22Rv1 (cell line): Measurements from ENCODE around the gene WWOX.

Experiments
- H3K27ac ChIP-seq: fragments of 450-650 bp; 2 replicates; pipeline ENCODE4 v1.5.1; 2017
- ZFX ChIP-seq: fragments of 450-650 bp; IDR thresholded peaks from 2 replicates; pipeline ENCODE4 v1.6.1; 2017; ENCODE audit warnings: antibody characterized with exemption, borderline replicate concordance
- TF ChIP-seq, protein P1 (sequence below): fragments of 450-650 bp; IDR thresholded peaks from 2 replicates; pipeline ENCODE4 v1.5.1; 2017; ENCODE audit warnings: mild to moderate bottlenecking

WWOX gene

DNA sequence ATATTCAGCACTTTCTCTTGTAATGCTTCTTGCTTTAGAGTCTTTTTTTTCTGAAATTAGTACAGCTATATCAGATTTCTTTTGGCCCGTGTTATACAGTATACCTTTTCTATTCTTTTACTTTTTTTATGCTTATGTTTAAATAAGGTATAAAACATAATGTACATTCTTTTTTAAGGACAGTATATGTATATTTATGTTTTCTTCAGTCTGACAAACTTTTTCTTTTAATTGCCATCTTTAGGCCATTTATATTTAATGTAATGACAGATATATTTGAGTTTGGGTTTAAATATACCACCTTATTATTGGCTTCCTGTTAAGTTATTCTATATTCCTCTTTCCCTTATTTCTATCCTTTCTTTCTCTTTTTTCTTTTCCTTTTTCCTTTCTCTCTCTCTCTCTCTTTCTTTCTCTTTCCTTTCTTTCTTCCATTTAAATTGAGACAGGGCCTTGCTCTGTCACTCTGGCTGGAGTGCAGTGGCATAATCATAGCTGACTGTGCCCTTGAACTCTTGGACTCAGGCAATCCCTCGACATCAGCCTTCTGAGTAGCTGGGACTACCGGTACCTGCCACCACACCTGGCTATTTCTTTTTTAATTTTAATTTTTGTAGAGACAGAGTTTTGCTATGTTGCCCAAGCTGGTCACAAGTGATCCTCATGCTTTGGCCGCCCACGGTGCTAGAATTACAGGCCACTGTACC lies 61.7 kb downstream of the WWOX start:
- H3K27ac ChIP-seq, result no peak overlapping the region
- TF ChIP-seq ZFX, result no peak
- TF ChIP-seq, protein P1, sequence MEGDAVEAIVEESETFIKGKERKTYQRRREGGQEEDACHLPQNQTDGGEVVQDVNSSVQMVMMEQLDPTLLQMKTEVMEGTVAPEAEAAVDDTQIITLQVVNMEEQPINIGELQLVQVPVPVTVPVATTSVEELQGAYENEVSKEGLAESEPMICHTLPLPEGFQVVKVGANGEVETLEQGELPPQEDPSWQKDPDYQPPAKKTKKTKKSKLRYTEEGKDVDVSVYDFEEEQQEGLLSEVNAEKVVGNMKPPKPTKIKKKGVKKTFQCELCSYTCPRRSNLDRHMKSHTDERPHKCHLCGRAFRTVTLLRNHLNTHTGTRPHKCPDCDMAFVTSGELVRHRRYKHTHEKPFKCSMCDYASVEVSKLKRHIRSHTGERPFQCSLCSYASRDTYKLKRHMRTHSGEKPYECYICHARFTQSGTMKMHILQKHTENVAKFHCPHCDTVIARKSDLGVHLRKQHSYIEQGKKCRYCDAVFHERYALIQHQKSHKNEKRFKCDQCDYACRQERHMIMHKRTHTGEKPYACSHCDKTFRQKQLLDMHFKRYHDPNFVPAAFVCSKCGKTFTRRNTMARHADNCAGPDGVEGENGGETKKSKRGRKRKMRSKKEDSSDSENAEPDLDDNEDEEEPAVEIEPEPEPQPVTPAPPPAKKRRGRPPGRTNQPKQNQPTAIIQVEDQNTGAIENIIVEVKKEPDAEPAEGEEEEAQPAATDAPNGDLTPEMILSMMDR, result no peak

DNA sequence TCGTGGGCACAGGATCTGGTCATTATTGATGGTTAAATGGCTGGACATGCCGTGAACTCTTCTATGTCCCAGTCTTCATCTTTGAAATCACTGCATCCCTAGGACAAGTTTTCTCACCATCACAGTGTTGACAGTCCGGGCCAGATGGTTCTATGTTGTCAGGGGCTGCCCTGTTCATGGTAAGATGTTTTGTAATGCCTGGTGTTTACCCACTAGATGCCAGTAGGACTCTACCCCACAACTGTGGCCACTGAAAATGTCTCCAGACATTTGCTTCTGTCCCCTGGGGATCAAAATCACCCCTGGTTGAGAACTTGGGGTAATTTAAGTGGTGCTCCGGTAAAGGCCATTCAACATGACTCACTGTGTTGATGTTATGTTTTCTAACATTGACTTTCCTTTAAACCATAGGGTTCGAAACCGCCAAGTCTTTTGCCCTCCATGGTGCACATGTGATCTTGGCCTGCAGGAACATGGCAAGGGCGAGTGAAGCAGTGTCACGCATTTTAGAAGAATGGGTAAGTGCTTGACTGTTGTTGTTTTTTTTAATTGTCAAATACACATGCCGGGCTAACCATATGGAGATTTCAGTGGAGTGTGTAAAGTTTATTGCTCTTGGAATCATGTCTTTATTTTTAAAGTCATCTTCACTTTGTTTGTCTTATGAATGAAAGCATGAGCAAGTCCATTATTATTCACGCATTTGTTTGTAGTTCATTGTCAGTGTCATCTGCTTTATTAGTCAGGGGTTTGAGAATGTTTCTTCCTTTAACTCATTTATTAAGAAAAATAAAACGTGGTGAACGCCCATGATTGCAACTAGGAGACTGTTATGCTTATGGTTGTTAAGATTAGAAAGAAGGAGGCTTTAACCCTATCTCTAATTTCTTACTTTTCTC lies 64.6 kb downstream of the WWOX start:
- no peak for TF ChIP-seq ZFX
- TF ChIP-seq, protein P1, result no peak
- H3K27ac ChIP-seq, result no peak overlapping the region

DNA sequence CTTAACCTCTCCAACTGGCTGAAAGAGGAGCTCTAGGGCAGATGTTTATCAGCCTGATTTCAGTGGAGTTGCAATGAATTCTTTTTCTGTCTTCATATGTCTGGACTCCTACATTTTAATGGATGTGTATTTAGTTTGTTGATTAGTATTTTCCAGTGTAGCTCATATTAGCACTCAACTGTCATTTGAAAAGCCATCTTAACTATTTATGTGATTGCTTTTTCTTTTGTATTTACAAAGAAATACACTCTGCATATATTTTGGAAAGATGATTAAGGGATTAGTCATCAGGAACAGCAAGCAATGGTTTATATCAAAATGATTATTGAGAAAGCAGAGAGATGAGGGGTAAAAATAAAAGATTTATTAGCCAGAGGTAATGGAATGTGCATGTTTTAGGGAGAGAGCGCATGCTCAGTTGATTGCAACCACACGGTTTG lies 71.1 kb downstream of the WWOX start:
- TF ChIP-seq ZFX, result no peak
- TF ChIP-seq, protein P1, result no peak
- no peak overlapping the region for H3K27ac ChIP-seq

DNA sequence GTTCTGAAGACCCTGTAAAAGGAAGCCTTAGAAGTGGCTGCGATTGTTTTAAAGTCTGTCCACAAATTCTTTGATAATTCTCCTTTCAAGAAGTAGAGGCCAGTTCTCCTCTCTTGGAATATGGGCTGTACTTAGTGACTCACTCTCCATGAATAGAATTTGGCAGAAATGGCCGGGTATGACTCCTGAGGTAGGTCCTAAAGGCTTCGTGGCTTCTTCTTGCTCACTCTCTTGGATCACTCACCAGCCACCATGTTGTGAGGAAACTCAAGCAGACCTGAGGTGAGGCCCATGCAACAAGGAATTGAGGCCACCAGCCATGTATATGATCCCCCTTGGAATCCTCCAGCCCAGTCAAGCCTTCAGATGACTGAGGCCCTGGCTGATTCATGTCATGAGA lies 75.8 kb downstream of the WWOX start:
- no peak for TF ChIP-seq ZFX
- TF ChIP-seq, protein P1, result no peak
- no peak overlapping the region for H3K27ac ChIP-seq

DNA sequence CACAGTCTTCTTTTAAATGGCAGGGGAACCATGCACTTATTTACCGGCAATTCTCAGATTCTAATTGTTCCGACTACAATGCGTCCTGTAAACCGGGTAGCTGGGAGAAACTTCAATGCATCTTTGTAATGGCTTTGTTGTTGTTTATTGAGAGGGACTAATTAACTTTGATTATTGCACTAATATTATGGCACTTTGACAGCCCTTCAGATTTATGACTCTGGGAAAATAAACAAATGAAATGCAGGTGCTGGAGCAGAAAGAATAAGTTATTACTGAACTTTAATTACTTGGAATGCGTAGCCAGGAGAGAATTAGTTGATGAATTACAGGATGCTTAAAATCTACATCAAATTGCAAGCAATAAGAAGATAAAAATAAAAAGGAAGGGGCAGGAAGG lies 77.0 kb downstream of the WWOX start:
- TF ChIP-seq, protein P1, result no peak
- no peak for TF ChIP-seq ZFX
- H3K27ac ChIP-seq, result no peak overlapping the region

DNA sequence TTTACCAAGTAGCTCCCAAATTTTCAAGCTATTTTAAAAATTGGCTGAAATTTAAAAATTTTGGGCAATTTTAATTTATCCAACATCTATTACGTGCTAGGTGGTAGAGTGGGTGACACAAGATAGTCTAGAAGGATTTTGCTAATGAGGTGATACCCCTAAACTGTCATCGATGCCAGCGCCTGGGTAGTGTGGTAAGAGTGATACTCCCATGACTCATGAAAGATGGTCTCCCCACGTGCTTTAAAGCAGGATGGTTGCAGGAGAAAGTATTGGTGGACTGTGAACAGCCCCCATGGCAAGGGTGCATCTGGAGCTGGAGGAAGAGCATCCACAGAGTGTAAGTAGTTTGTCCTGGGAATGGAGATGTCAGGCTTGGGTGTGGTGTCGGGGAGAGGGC lies 77.8 kb downstream of the WWOX start:
- H3K27ac ChIP-seq, result no peak overlapping the region
- TF ChIP-seq, protein P1, result no peak
- no peak for TF ChIP-seq ZFX

DNA sequence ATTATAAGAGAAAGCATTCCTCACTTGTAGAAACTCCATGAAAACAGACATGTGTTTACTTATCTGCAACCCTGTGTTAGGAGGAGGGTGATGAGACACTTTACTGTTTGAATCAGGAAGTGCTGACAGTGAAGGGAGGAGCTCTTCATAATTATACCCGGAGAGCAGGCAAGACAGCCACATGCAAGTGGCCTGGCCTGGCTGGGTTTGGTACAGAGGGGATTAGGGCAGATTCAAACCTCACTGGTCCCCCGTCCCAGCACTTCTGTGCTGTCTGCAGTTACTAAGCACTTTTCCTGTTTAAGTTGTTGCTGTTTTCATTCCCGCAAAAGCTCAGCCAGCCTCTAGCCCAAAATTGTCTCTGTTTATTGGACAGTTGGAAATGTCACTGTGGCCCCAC lies 78.5 kb downstream of the WWOX start:
- TF ChIP-seq ZFX, result no peak
- TF ChIP-seq, protein P1, result no peak
- H3K27ac ChIP-seq, result no peak overlapping the region
